OCI-LY1 (cell line): Measurements from ENCODE around the gene MAP3K7.

Experiments
- CTCF ChIP-seq: fragments of 200-600 bp; sonication (generic), shearing (Covaris generic); IDR thresholded peaks from 2 replicates; pipeline ENCODE4 v1.5.1; 2017; ENCODE audit warnings: mild to moderate bottlenecking, antibody characterized with exemption, low read length, moderate library complexity, mixed read lengths
- EZH2 ChIP-seq: fragments of 200-600 bp; sonication (generic), shearing (Covaris generic); IDR thresholded peaks from 2 replicates; pipeline ENCODE4 v1.8.0; 2017; ENCODE audit warnings: borderline replicate concordance, mixed run types, mild to moderate bottlenecking, antibody characterized with exemption, low read length, moderate library complexity, mixed read lengths

- TF ChIP-seq CTCF (no peak), EZH2 (no peak)
These were observed 11.5 kb upstream of the MAP3K7 start for GRCh38 chr6:90598192-90598951.
